HepG2 (cell line): ENCODE results near the gene ZNF586. TPM values are rescaled to one million over a fixed set of nuclear protein-coding genes. Genes with fewer than 3 reads are reported as not detected.

ENCODE experiments used
- ATAC-seq: fragments of 200-7000 bp; cut with Tn5 transposase; 3 replicates; pipeline ENCODE4 v1.9.1; 2020; ENCODE audit warnings: mild to moderate bottlenecking, moderate library complexity
- BruUV-seq: library from RNA; stranded (reverse); fragments of 400-500 nt; replicated peaks from 2 replicates; lab custom pipeline; 2021; lab: Mats Ljungman, UMichigan
- CTCF ChIA-PET: fragments of 300-600 bp; formaldehyde crosslinking; extraction: SDS; loops from one replicate; lab custom pipeline; 2021; ENCODE audit warnings: low total read pairs, inconsistent platforms, low intra/inter-chr PET ratio; lab: Yijun Ruan, JAX
- POLR2A ChIA-PET: fragments of 350-600 bp; sonication (Branson Sonifier 250); formaldehyde crosslinking; loops from one replicate; lab custom pipeline; 2020; ENCODE audit warnings: antibody characterized with exemption, inconsistent platforms; lab: Yijun Ruan, JAX
- DNase-seq: peaks from one replicate; pipeline ENCODE4 v3.0.0-alpha.2; 2015; ENCODE audit warnings: low spot score
- FAIRE-seq: peaks from 3 replicates; lab custom pipeline; 2011; peaks lifted over from hg19 to GRCh38; lab: Jason Lieb, UNC
- H2AFZ ChIP-seq: one replicate; pipeline ENCODE4 v1.6.1; 2011; ENCODE audit warnings: low read length, inconsistent platforms
- H3K27ac ChIP-seq: fragments of 300-600 bp; 3 replicates; pipeline ENCODE4 v1.8.0; 2011; ENCODE audit warnings: mixed run types, mild to moderate bottlenecking, mixed read lengths, low read length, inconsistent platforms; ENCODE audit not compliant: insufficient read depth; ENCODE audit errors: extremely low read length
- H3K27me3 ChIP-seq, 2 experiments: fragments of 200-600 bp in 1 of 2; 2 replicates in 1 of 2; 3 replicates in 1 of 2; pipeline versions ENCODE4 v1.6.0 to v1.8.0; 2011; ENCODE audit warnings: low read length in 2 of 2, mild to moderate bottlenecking in 2 of 2, moderate library complexity in 2 of 2, inconsistent platforms in 1 of 2; ENCODE audit not compliant: insufficient read depth in 2 of 2, control insufficient read depth in 1 of 2
- H3K36me3 ChIP-seq, 2 experiments: fragments of 200-600 bp in 1 of 2; replicated peaks in 1 of 2; 2 replicates in 1 of 2; 3 replicates in 1 of 2; pipeline versions ENCODE4 v1.5.1 to v1.8.0; 2011; ENCODE audit warnings: low read length in 2 of 2, inconsistent platforms in 1 of 2; ENCODE audit not compliant: insufficient read depth in 2 of 2, control insufficient read depth in 1 of 2
- H3K4me1 ChIP-seq: 2 replicates; pipeline ENCODE4 v1.5.1; 2012; ENCODE audit warnings: low read length, inconsistent platforms; ENCODE audit not compliant: insufficient read depth
- H3K4me2 ChIP-seq: 2 replicates; pipeline ENCODE4 v1.6.0; 2011; ENCODE audit warnings: low read depth, low read length, inconsistent platforms
- H3K4me3 ChIP-seq, 3 experiments: fragments of 200-600 bp in 1 of 3; sonication (generic), shearing (Covaris generic) in 1 of 3; replicated peaks in 1 of 3; 2 replicates each; pipeline ENCODE4 v1.5.1; 2011 to 2016; ENCODE audit warnings: low read length in 3 of 3, inconsistent platforms in 2 of 3, low read depth in 2 of 3, mild to moderate bottlenecking in 2 of 3, control low read depth in 1 of 3, mixed read lengths in 1 of 3; ENCODE audit not compliant: insufficient read depth in 1 of 3
- H3K79me2 ChIP-seq: one replicate; pipeline ENCODE4 v1.6.1; 2011; ENCODE audit warnings: low read length, inconsistent platforms; ENCODE audit not compliant: insufficient read depth
- H3K9ac ChIP-seq: 2 replicates; pipeline ENCODE4 v1.6.0; 2011; ENCODE audit warnings: mild to moderate bottlenecking, low read depth, low read length, inconsistent platforms; ENCODE audit not compliant: insufficient read depth
- H3K9me3 ChIP-seq: 2 replicates; pipeline ENCODE4 v1.5.1; 2012; ENCODE audit warnings: mild to moderate bottlenecking, low read length
- H4K20me1 ChIP-seq: 2 replicates; pipeline ENCODE4 v1.6.0; 2011; ENCODE audit warnings: inconsistent platforms, mild to moderate bottlenecking, low read length, moderate library complexity; ENCODE audit not compliant: insufficient read depth
- ERF ChIP-seq: IDR thresholded peaks from 2 replicates; pipeline ENCODE4 v1.6.1; 2018; ENCODE audit warnings: missing biosample characterization, missing genetic modification reagents
- ESRRA ChIP-seq: sonication (generic); formaldehyde crosslinking; IDR thresholded peaks from 2 replicates; pipeline ENCODE4 v1.5.1; 2020; ENCODE audit warnings: mild to moderate bottlenecking, low read depth, missing genetic modification reagents
- MIER3 ChIP-seq: IDR thresholded peaks from 2 replicates; pipeline ENCODE4 v1.6.1; 2016; ENCODE audit warnings: missing compliant biosample characterization, borderline replicate concordance
- MXD1 ChIP-seq: sonication (generic); formaldehyde crosslinking; IDR thresholded peaks from 2 replicates; pipeline ENCODE4 v1.4.0; 2020; ENCODE audit warnings: mild to moderate bottlenecking, missing genetic modification reagents
- PAXIP1 ChIP-seq: sonication (generic); formaldehyde crosslinking; conservative IDR thresholded peaks from 2 replicates; pipeline ENCODE4 v1.4.0; 2020; ENCODE audit warnings: mild to moderate bottlenecking, missing genetic modification reagents, moderate library complexity
- PRDM4 ChIP-seq: sonication (generic); formaldehyde crosslinking; IDR thresholded peaks from 2 replicates; pipeline ENCODE4 v1.9.0; 2021; ENCODE audit warnings: missing genetic modification reagents, borderline replicate concordance
- RAD21 ChIP-seq: fragments of 450-650 bp; formaldehyde crosslinking; IDR thresholded peaks from 2 replicates; pipeline ENCODE4 v1.5.0; 2020; ENCODE audit warnings: mild to moderate bottlenecking
- SMC3 ChIP-seq: IDR thresholded peaks from 2 replicates; pipeline ENCODE4 v1.6.1; 2011; ENCODE audit warnings: low read length, improper control_type of control experiment
- TBX2 ChIP-seq: sonication (generic); formaldehyde crosslinking; IDR thresholded peaks from 2 replicates; pipeline ENCODE4 v1.5.0; 2020; ENCODE audit warnings: missing genetic modification reagents, mild to moderate bottlenecking, borderline replicate concordance
- ZNF629 ChIP-seq: sonication (generic); formaldehyde crosslinking; conservative IDR thresholded peaks from 2 replicates; pipeline ENCODE4 v1.5.0; 2020; ENCODE audit warnings: missing genetic modification reagents
- ZNF776 ChIP-seq: sonication (generic); formaldehyde crosslinking; IDR thresholded peaks from 2 replicates; pipeline ENCODE4 v1.4.0; 2020; ENCODE audit warnings: mild to moderate bottlenecking, missing genetic modification reagents
- WGBS: methylation state at CpG from one replicate; pipeline ENCODE4 v1.1.6; 2017; ENCODE audit warnings: low lambda C conversion rate; 5-methylcytosine and 5-hydroxymethylcytosine counted together
- in situ Hi-C: cut with HindIII; loops from 2 replicates; pipeline ENCODE4 v1.10.0; 2017; ENCODE audit warnings: low pct_unique_long_range_greater_than_20kb; ENCODE audit not compliant: extremely low pct_ligation_motif_present
- intact Hi-C: fragments of 100-400 bp; cut with micrococcal nuclease; formaldehyde crosslinking; loops from one replicate; pipeline ENCODE4 v1.10.0; 2022; ENCODE audit not compliant: unreplicated experiment
- polyA plus RNA-seq, 8 experiments: library from polyadenylated mRNA; depleted of rRNA in 3 of 8; stranded (reverse) in 7 of 8; unstranded in 1 of 8; fragments of >200 nt; fragmentation: Illumina TruSeq in 4 of 8; extraction: Trizol in 4 of 8; gene quantifications; 2 replicates each; pipeline versions ENCODE4 v1.2.1 to v1.2.3, GENCODE V29; 2011 to 2016; ENCODE audit warnings: low read depth in 4 of 8, missing spikeins in 1 of 8, mixed read lengths in 1 of 8; ENCODE audit not compliant: insufficient read depth in 1 of 8
- total RNA-seq, 5 experiments: library from RNA; depleted of rRNA; stranded (reverse); fragments of >200 nt; fragmentation: Illumina TruSeq; extraction: Trizol; gene quantifications; 2 replicates each; pipeline ENCODE4 v1.2.3, GENCODE V29; 2016; ENCODE audit warnings: low read depth in 1 of 5
- TF ChIP-seq, protein P1 (sequence below): sonication (generic); formaldehyde crosslinking; IDR thresholded peaks from 2 replicates; pipeline ENCODE4 v1.4.0; 2020; ENCODE audit warnings: mild to moderate bottlenecking, missing genetic modification reagents, borderline replicate concordance

ZNF586 gene
- total and polyA plus RNA-seq, 2 of the 13 experiments (the other 11 are each of a cell fraction or from before 2014, with no cell fraction given): 0.50 to 3.4 TPM

DNA sequence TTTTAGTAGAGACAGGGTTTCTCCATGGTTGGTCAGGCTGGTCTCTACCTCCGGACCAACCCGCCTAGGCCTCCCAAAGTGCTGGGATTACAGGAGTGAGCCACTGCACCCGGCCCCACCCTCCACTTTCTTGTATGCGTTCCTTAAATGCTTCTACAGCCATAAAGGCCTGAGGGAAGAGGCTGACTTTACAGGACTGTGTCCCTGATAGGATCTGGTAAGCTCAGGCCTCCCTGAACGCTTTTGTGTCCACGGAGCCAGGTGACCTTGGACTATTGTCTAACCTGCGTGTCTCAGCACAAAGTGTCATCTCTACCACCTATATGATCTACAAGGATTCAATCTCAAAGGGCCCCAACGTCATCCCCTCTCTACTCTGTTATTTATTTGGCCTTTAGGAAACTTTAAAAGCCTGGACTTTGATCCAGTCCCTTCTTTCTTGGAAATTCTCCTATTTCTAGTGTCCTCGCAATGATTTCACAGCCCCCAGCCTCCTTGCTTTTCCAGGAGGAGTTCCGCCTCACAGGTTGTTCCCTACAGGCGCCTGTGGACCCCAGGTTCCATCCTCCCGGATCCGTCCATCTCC, 44.5 kb downstream of the ZNF586 start (continued):
- TF ChIP-seq PAXIP1 (peak; percentile 4; the same call in 1 of the 2 replicates), ZNF776 (0 out of 2 replicates have a peak, but pooled peaks have one; percentile 7)
- TF ChIP-seq, protein P1, sequence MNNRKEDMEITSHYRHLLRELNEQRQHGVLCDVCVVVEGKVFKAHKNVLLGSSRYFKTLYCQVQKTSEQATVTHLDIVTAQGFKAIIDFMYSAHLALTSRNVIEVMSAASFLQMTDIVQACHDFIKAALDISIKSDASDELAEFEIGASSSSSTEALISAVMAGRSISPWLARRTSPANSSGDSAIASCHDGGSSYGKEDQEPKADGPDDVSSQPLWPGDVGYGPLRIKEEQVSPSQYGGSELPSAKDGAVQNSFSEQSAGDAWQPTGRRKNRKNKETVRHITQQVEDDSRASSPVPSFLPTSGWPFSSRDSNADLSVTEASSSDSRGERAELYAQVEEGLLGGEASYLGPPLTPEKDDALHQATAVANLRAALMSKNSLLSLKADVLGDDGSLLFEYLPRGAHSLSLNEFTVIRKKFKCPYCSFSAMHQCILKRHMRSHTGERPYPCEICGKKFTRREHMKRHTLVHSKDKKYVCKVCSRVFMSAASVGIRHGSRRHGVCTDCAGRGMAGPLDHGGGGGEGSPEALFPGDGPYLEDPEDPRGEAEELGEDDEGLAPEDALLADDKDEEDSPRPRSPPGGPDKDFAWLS: peak; percentile 52; the same call in 1 of the 2 replicates

- Histone ChIP-seq H2AFZ (peak within 1 kb of the TSS; percentile 62), H4K20me1 (peaks cover 3% of the 10 kb centered on the region; the same call in 1 of the 2 replicates), H3K9me3 (no peaks in the 10 kb centered on the region), H3K4me2 (peak within 1 kb of the TSS; percentile 88), H3K79me2 (peaks cover 21% of the 10 kb centered on the region), H3K4me1 (peaks cover 58% of the 10 kb centered on the region), H3K27ac (peak within 1 kb of the TSS; percentile 92), H3K4me3 (peak within 1 kb of the TSS; percentile 87 to 99 (median 91)), H3K27me3 (no peaks in the 10 kb centered on the region; a peak in 1 of 5 replicates), H3K9ac (peak within 1 kb of the TSS; percentile 92), H3K36me3 (peaks cover 1 to 4% of the 10 kb centered on the region in 2 experiments; a peak in 4 of 5 replicates)
- intact Hi-C loops: no loop called here
- in situ Hi-C loops: no loop called here
- ChIA-PET POLR2A (interaction anchor here (0.9 to 1.7 kb wide), 8 partner anchors 10 to 464 kb away, joined by 3 to 12 read pairs (median 4); partner anchors contain the start of genes ZNF304, ZNF551, ZNF587 and ZNF749), CTCF (no interaction called here)
- peak; percentile 76 for FAIRE-seq
- ATAC-seq: peak; percentile 92
- no TSS peak for BruUV-seq
- peak; percentile 96 for DNase-seq
- WGBS: 0% methylated on average over 15 of the region's 50 CpGs
- TF ChIP-seq SMC3 (no peak), MXD1 (CRISPR knock-in tag) (peak; percentile 34; the same call in 1 of the 2 replicates), RAD21 (CRISPR knock-in tag) (0 out of 2 replicates have a peak, but pooled peaks have one; percentile 11), MIER3 (CRISPR knock-in tag) (peak; percentile 36; the same call in 1 of the 2 replicates), ZNF629 (0 out of 2 replicates have a peak, but pooled peaks have one; percentile 21), PRDM4 (CRISPR knock-in tag) (no peak), TBX2 (CRISPR knock-in tag) (peak; percentile 79), ESRRA (CRISPR knock-in tag) (no peak), ERF (CRISPR knock-in tag) (peak; percentile 49)
Measured at GRCh38 chr19:57814505-57815246, 45.2 kb downstream of the ZNF586 start, which contains the start of gene ZNF552. TSS of gene ZNF552 (minus strand) at chr19:57814913. CDS start at chr19:57814743, 170 bp downstream.
